ENCODE data around the gene KLHL17.

DNA sequence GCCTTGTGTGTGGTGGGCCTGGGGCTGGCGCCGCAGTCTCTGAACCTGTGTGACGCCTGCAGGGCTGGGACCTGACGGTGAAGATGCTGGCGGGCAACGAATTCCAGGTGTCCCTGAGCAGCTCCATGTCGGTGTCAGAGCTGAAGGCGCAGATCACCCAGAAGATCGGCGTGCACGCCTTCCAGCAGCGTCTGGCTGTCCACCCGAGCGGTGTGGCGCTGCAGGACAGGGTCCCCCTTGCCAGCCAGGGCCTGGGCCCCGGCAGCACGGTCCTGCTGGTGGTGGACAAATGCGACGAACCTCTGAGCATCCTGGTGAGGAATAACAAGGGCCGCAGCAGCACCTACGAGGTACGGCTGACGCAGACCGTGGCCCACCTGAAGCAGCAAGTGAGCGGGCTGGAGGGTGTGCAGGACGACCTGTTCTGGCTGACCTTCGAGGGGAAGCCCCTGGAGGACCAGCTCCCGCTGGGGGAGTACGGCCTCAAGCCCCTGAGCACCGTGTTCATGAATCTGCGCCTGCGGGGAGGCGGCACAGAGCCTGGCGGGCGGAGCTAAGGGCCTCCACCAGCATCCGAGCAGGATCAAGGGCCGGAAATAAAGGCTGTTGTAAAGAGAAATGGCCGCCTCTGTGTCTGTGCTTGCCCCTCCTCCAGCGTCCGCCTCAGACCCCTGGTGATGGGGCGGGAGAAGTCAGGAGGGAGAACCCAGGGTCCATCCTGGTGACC, 53.7 kb downstream of the KLHL17 start:
- TF ChIP-seq POLR2A (IDR thresholded peaks at IDR 0.05; ENCODE audit: low read length) (no peak), GATA1 (IDR thresholded peaks at IDR 0.05; ENCODE audit: low read depth, low read length) (no peak)

Measured in erythroblast (primary cell).